GM13977 (cell line): ENCODE results near the gene PHB1.

Experiments
- DNase-seq: peaks from one replicate; pipeline ENCODE4 v3.0.0; 2012; ENCODE audit warnings: low spot score
- in situ Hi-C: fragments of 300-500 bp; cut with MboI; formaldehyde crosslinking; loops from one replicate; pipeline ENCODE4 v1.12.0; 2022; ENCODE audit warnings: low sequenced_read_pairs, low pct_unique_long_range_greater_than_20kb, mixed read lengths, inconsistent platforms; ENCODE audit not compliant: unreplicated experiment
- TF ChIP-seq, protein P1 (sequence below): IDR thresholded peaks from 2 replicates; pipeline ENCODE4 v1.5.1; 2012; ENCODE audit warnings: mild to moderate bottlenecking, control low read depth; ENCODE audit not compliant: insufficient read depth; ENCODE audit errors: extremely low read depth, missing control alignments

PHB1 gene

DNA sequence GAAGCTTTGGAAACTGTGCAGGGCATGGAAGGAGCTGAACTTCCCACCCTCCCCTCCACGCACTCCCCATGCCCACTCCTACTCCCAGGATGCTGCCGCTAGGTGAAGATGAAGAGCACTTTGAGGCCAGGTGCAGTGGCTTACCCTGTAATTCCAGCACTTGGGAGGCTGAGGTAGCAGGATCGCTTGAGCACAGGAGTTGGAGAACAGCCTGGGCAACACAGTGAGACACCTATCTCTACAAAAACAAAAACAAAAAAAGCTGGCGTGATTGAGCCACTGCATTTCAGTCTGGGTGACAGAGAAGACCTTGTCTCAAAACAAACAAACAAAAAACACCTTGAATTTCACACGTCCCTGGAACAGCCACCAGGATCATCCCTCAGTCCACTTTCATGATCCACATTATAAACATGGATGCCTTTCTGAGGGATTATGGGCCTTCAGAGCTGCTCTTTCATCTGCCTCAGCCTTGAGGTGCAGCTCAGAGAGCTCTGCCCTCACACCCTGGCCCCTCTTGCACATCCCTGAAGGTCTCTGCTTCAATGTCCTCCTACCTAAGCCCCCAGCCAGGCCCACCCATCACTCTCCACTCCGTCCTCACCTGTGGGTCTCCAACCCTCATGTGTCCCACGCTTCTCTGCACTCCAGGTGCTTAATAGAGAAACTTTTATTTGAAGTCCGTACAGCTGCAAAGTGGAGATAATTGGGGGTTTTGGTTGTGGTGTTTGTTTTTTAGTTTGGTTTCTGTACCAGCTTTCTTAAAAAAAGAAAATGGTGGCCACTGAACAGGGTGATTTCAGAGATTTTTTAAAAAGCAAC is 25.8 kb downstream of the PHB1 start:
- in situ Hi-C loops: loop anchor here (10.0 kb wide), 1 partner anchor 74 kb away; no protein-coding TSS in a partner anchor
- no peak for DNase-seq
- TF ChIP-seq, protein P1, sequence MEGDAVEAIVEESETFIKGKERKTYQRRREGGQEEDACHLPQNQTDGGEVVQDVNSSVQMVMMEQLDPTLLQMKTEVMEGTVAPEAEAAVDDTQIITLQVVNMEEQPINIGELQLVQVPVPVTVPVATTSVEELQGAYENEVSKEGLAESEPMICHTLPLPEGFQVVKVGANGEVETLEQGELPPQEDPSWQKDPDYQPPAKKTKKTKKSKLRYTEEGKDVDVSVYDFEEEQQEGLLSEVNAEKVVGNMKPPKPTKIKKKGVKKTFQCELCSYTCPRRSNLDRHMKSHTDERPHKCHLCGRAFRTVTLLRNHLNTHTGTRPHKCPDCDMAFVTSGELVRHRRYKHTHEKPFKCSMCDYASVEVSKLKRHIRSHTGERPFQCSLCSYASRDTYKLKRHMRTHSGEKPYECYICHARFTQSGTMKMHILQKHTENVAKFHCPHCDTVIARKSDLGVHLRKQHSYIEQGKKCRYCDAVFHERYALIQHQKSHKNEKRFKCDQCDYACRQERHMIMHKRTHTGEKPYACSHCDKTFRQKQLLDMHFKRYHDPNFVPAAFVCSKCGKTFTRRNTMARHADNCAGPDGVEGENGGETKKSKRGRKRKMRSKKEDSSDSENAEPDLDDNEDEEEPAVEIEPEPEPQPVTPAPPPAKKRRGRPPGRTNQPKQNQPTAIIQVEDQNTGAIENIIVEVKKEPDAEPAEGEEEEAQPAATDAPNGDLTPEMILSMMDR: no peak

DNA sequence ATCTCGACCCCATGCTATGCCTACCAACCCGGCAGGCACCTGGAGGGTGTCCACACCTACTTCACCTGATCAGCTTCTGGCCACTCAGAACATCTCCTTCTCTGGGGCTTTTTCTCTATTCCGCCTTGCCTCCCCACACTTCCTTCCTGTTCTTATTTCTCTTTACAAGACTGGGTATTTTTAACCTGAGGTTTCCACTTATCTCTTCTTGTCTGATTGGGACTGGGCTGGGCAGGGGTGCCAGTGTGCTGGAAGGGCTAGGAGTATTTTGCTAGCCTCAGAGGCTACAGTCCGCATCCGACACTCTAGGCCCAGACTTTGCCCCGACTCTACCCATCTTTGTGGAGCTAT is 26.4 kb downstream of the PHB1 start:
- TF ChIP-seq, protein P1: no peak
- in situ Hi-C loops: loop anchor here (10.0 kb wide), 1 partner anchor 73 kb away; no protein-coding TSS in a partner anchor
- DNase-seq: no peak

DNA sequence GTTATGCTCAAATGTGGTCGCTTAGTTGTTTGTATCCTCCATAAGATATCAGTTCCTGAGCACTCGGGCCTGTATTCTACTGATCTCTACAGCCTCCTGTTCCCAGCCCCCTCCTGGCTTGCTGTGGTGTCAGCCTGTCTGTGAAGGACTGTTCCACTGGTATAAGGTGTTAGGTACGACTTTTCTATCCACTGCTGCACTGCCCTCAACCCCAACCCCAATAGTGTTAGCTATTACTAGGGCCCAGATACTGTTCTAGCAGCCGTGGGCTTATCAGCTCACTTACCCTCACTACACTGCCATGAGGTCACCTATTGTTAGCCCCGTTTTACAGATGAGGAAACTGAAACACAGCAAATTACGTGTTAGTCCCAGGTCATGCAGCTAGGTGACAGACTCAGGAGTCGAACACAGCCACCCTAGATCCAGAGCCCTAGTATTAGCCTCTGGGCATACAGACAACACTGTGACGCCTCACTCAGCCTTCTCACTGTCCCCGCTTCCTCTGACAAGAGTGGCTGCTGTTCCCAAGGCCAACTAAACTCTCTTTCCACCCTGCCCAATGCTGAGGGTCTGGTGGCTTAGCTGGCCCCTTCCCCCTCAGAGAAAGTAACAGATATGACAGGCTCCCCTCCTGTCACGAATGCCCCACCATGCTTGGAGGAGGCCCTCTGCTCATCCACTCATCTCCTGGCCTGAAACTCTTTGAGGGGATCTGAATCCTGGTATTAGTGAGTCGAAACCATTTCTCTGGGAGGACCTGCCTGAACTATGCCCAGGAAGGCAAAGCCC is 27.0 kb downstream of the PHB1 start:
- in situ Hi-C loops: loop anchor here (10.0 kb wide), 1 partner anchor 73 kb away; no protein-coding TSS in a partner anchor
- no peak for DNase-seq
- TF ChIP-seq, protein P1: no peak

DNA sequence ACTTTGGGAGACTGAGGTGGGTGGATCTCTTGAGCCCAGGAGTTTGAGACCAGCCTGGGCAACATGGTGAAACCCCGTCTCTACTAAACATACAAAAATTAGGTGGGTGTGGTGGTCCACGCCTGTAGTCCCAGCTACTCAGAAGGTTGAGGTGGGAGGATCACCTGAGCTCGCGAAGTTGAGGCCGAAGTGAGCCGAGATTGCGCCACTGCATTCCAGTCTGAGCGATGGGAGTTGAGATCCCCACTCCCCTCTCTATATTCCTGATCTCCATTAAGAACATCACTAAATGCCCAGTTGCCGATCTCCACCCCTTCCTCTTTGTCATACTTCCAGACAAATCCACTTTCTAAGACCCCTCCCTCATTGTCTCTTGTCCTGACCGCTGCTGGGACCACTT is 28.3 kb downstream of the PHB1 start:
- TF ChIP-seq, protein P1: no peak
- in situ Hi-C loops: loop anchor here (10.0 kb wide), 1 partner anchor 72 kb away; no protein-coding TSS in a partner anchor
- no peak for DNase-seq

DNA sequence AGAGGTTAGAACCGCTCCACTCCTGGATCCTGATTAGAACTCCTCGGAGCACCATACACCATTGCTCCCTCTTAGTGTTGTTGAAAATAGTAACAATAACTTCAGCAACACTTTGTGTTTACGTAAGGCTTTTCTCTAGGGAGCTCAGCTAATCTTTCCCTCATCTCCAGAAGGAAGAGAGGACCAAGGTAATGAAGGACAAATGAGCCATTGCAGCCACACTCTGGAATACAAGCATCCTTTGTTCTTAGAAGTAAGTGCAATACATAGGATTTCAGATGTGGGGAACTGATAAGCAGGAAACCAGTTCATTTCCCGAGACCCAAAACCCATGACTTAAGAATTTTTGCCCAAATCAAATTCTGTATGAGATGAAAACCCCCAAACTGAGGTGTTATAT is 29.7 kb downstream of the PHB1 start:
- in situ Hi-C loops: loop anchor here (10.0 kb wide), 1 partner anchor 70 kb away; no protein-coding TSS in a partner anchor
- TF ChIP-seq, protein P1: no peak
- no peak for DNase-seq

DNA sequence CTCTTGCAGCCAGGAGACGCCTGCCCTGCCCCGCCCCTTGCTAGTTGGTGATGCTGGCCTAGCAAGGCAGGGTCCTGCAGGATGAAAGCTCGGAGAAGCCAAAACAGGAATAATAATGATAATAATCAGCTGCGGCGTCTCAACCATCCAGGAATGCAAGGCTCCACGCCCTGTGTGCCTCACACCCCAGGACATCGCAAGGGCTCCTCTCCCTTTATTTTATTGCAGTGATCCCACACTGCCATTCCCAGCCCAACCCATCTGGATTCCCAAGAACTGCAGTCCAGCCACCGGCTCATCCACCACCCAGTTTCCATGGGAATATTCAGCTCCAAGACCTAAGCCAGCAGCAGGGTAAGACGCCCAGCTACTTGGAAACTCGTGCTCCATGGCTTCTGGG is 31.6 kb downstream of the PHB1 start:
- TF ChIP-seq, protein P1: no peak

More for the DNA sequence above, 31.6 kb downstream of the PHB1 start:
- DNase-seq: no peak
- in situ Hi-C loops: loop anchor here (10.0 kb wide), 1 partner anchor 68 kb away; no protein-coding TSS in a partner anchor
